CD4-positive, alpha-beta T cell treated with Interleukin-6 for 4 hours (primary cell): ENCODE results near the gene ILK.
A peak's percentile ranks its signal among the peaks of the same experiment; 100 is the strongest.

Experiments
- DNase-seq: peaks from one replicate; pipeline ENCODE4 v3.0.0-alpha.2; 2020; ENCODE audit warnings: mixed read lengths

ILK gene

GRCh38 chr11:6603287-6604080 lies at the start of gene ILK, which contains the start of gene RRP8:
TSS of gene ILK (plus strand) at chr11:6603774. CDS start at chr11:6604272, 498 bp downstream.
TSS of gene RRP8 (minus strand) at chr11:6603616. CDS start at chr11:6603502, 114 bp downstream.
- peak; percentile 89 for DNase-seq

GRCh38 chr11:6554828-6555706 lies 48.5 kb upstream of the ILK start:
- no peak for DNase-seq

- no peak for DNase-seq
These were observed 47.2 kb upstream of the ILK start for GRCh38 chr11:6556139-6556949.

- DNase-seq: no peak
These were observed 46.5 kb upstream of the ILK start for GRCh38 chr11:6557063-6557462.

GRCh38 chr11:6557761-6558674 lies 45.6 kb upstream of the ILK start:
- DNase-seq: no peak

GRCh38 chr11:6559369-6559768 lies 44.2 kb upstream of the ILK start:
- no peak for DNase-seq

GRCh38 chr11:6561288-6561687 lies 42.3 kb upstream of the ILK start:
- DNase-seq: no peak

- DNase-seq: no peak
These were observed 40.4 kb upstream of the ILK start for GRCh38 chr11:6563121-6563619.

GRCh38 chr11:6563667-6564066 lies 39.9 kb upstream of the ILK start:
- no peak for DNase-seq

GRCh38 chr11:6565325-6565724 lies 38.2 kb upstream of the ILK start:
- no peak for DNase-seq

GRCh38 chr11:6565988-6566703 lies 37.4 kb upstream of the ILK start:
- no peak for DNase-seq

GRCh38 chr11:6566704-6567370 lies 36.7 kb upstream of the ILK start:
- DNase-seq: no peak

- no peak for DNase-seq
These were observed 36.2 kb upstream of the ILK start for GRCh38 chr11:6567371-6567745.

GRCh38 chr11:6568191-6568918 lies 35.2 kb upstream of the ILK start:
- DNase-seq: no peak

GRCh38 chr11:6569706-6570105 lies 33.9 kb upstream of the ILK start:
- no peak for DNase-seq

- DNase-seq: no peak
These were observed 32.7 kb upstream of the ILK start for GRCh38 chr11:6570691-6571427.

- no peak for DNase-seq
These were observed 32.1 kb upstream of the ILK start for GRCh38 chr11:6571434-6572008.

- DNase-seq: no peak
These were observed 31.4 kb upstream of the ILK start for GRCh38 chr11:6572215-6572614.
